SU-DHL-6 (cell line): Measurements from ENCODE around the gene AGXT.

ENCODE experiments used
- CTCF ChIP-seq: fragments of 200-600 bp; sonication (generic); IDR thresholded peaks from one replicate; pipeline ENCODE4 v1.5.1; 2017; ENCODE audit warnings: antibody characterized with exemption, mild to moderate bottlenecking, low read length, moderate library complexity; ENCODE audit not compliant: insufficient read depth, poor library complexity, severe bottlenecking
- EZH2phosphoT487 ChIP-seq: fragments of 200-600 bp; sonication (generic), shearing (Covaris generic); conservative IDR thresholded peaks from 2 replicates; pipeline ENCODE4 v1.6.1; 2018; ENCODE audit warnings: mild to moderate bottlenecking, antibody characterized with exemption, low read length, moderate library complexity, mixed read lengths

DNA sequence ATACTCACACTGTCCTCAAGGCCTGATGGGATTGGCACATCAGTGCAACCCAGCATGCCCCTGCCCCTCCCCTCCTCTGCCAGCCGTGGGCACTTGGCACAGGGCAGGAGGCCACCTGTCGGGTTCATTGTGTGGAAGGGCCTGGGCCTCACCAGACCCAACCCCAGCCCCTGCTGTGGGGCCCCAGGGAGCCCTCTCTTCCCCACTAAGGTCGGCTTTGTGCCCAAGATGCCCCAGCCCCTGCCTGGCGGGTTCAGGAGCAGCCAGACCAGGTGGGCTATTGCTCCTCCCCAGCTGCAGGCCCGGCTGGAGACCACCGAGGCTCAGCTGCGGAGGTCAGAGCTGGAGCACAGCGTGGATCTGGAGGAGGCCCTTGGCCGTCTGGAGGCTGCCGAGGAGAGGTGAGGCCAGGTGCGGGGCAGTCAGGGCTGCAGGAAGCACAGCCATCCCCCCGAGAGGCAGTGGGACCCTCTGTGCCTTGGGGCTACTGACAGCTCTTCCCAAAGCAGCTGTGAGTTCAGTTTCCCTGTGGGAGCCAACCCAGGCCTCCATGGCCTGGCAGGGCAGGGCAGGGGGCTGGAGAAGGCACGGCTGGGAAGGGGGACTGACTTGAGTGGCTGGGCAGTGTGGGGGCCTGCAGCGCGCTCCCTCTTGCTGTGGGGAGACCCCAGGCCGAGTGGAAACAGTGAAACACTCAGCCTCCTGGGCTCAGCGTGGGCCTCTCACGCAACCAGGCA is 53.8 kb downstream of the AGXT start:
- no peak for TF ChIP-seq CTCF
- no peak for TF ChIP-seq EZH2phosphoT487
